Keratinocyte (primary cell): Measurements from ENCODE around the gene LY6G5B. TPM values are rescaled to one million over a fixed set of nuclear protein-coding genes. Genes with fewer than 3 reads are reported as not detected.

Source experiments
- DNase-seq: peaks from one replicate; pipeline ENCODE4 v3.0.0-alpha.2; 2011; ENCODE audit warnings: low read depth, missing footprints, low spot score
- FAIRE-seq: peaks from 2 replicates; lab custom pipeline; 2011; peaks lifted over from hg19 to GRCh38; lab: Jason Lieb, UNC
- H2AFZ ChIP-seq: 2 replicates; pipeline ENCODE4 v1.6.0; 2012; ENCODE audit warnings: low read length, control low read depth, inconsistent platforms; ENCODE audit not compliant: control insufficient read depth
- H3K27ac ChIP-seq: 2 replicates; pipeline ENCODE4 v1.5.1; 2011; ENCODE audit warnings: low read length; ENCODE audit not compliant: control insufficient read depth, insufficient read depth
- H3K27me3 ChIP-seq: 3 replicates; pipeline ENCODE4 v1.6.0; 2011; ENCODE audit warnings: low read length; ENCODE audit not compliant: control insufficient read depth, insufficient read depth; ENCODE audit errors: extremely low read depth
- H3K36me3 ChIP-seq, 2 experiments: 2 replicates in 1 of 2; 3 replicates in 1 of 2; pipeline ENCODE4 v1.5.1; 2011; ENCODE audit warnings: low read length in 2 of 2, mild to moderate bottlenecking in 1 of 2; ENCODE audit not compliant: control insufficient read depth in 2 of 2, insufficient read depth in 2 of 2; ENCODE audit errors: extremely low read depth in 1 of 2
- H3K4me1 ChIP-seq: 3 replicates; pipeline ENCODE4 v1.5.1; 2011; ENCODE audit warnings: low read length; ENCODE audit not compliant: control insufficient read depth, insufficient read depth; ENCODE audit errors: extremely low read depth
- H3K4me2 ChIP-seq: 3 replicates; pipeline ENCODE4 v1.6.0; 2011; ENCODE audit warnings: low read depth, low read length; ENCODE audit not compliant: control insufficient read depth, insufficient read depth; ENCODE audit errors: extremely low read depth
- H3K4me3 ChIP-seq, 3 experiments: fragments of 200-600 bp in 1 of 3; sonication (generic) in 1 of 3; 2 replicates in 2 of 3; 3 replicates in 1 of 3; pipeline ENCODE4 v1.5.1; 2011 to 2016; ENCODE audit warnings: low read length in 3 of 3, mild to moderate bottlenecking in 3 of 3, control low read depth in 2 of 3, inconsistent platforms in 1 of 3, low read depth in 1 of 3, mixed read lengths in 1 of 3, mixed run types in 1 of 3, moderate library complexity in 1 of 3; ENCODE audit not compliant: control insufficient read depth in 2 of 3, insufficient read depth in 2 of 3; ENCODE audit errors: extremely low read depth in 1 of 3
- H3K79me2 ChIP-seq: 2 replicates; pipeline ENCODE4 v1.6.0; 2012; ENCODE audit warnings: low read length; ENCODE audit not compliant: control insufficient read depth, insufficient read depth
- H3K9ac ChIP-seq: 3 replicates; pipeline ENCODE4 v1.6.0; 2011; ENCODE audit warnings: low read length; ENCODE audit not compliant: control insufficient read depth, insufficient read depth; ENCODE audit errors: extremely low read depth
- H3K9me1 ChIP-seq: 3 replicates; pipeline ENCODE4 v1.6.0; 2011; ENCODE audit warnings: low read length; ENCODE audit not compliant: control insufficient read depth, insufficient read depth; ENCODE audit errors: extremely low read depth
- H3K9me3 ChIP-seq: 2 replicates; pipeline ENCODE4 v1.5.1; 2012; ENCODE audit warnings: low read depth, low read length; ENCODE audit not compliant: control insufficient read depth
- H4K20me1 ChIP-seq: 3 replicates; pipeline ENCODE4 v1.6.0; 2011; ENCODE audit warnings: low read length; ENCODE audit not compliant: control insufficient read depth, insufficient read depth; ENCODE audit errors: extremely low read depth
- EZH2 ChIP-seq: IDR thresholded peaks from one replicate; pipeline ENCODE4 v1.6.1; 2012; ENCODE audit warnings: inconsistent platforms, mild to moderate bottlenecking, low read length, moderate library complexity
- dilution Hi-C: fragments of 300-500 bp; cut with MboI; formaldehyde crosslinking; loops from one replicate; pipeline ENCODE4 v1.7.0; 2020; ENCODE audit warnings: low sequenced_read_pairs; ENCODE audit not compliant: extremely low pct_ligation_motif_present
- polyA plus RNA-seq, 5 experiments: library from polyadenylated mRNA; depleted of rRNA in 3 of 5; stranded (reverse) in 3 of 5; stranded (forward) in 1 of 5; unstranded in 1 of 5; fragments of >200 nt; gene quantifications; 1 replicate in 1 of 5; 2 replicates in 3 of 5; 3 replicates in 1 of 5; pipeline versions ENCODE4 v1.2.1 to v1.2.3, GENCODE V29; 2011 to 2012; ENCODE audit warnings: missing spikeins in 2 of 5, low read depth in 1 of 5, low replicate concordance in 1 of 5
- TF ChIP-seq, protein P1 (sequence below), 3 experiments: IDR thresholded peaks in 1 of 3; conservative IDR thresholded peaks in 1 of 3; optimal IDR thresholded peaks in 1 of 3; 2 replicates in 2 of 3; 3 replicates in 1 of 3; pipeline versions ENCODE3 to v1.5.1; 2011; ENCODE audit warnings: low read length in 3 of 3, mild to moderate bottlenecking in 3 of 3, moderate library complexity in 2 of 3, control low read depth in 1 of 3, inconsistent platforms in 1 of 3; ENCODE audit not compliant: insufficient read depth in 2 of 3; ENCODE audit errors: extremely low read depth in 1 of 3

Gene LY6G5B
- polyA plus RNA-seq, 1 donor (not counting 4 experiments of a cell fraction or from before 2014, with no cell fraction given), result 5.2 TPM

DNA sequence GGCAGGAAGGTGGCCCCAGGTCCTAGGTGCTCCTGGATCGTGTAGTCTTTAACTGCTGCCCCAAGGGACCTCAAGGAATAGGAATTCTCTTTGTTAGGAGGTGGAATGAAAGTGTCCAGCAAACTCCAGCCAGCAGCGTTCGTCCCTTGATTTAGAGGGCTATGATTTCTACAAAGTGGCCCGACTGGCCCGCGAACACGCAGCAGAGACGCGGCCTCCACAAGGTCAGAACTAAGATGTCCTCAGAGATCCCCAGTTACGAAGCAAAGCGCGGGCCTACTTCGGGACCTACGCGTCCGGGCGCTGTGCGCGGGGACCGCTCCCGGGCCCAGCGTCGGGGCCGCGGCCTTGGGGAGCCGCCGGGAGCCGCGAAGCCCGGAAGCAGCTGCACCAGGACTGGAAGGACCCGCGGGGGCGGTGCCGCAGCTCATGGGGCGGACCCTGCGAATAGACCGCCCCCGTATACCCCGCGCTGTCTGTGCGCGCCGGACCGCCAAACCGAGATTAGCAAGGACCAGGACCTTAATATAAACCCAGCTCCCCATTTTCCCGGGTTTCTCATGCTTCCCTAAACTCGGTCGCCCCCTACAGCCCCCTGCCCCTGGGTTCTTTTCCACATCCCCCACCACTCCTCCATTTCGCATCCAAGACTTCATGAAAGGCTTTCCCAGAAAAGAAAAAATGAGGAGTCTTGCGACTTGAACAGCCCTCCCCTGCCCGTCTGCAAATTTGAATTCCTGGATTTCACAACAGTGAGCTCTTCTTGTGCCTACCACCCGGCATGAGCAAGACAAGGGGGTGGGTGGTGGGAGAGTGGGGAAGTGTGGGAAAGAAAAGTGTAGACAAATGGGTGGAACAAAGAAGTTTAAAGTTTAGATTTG is 9.2 kb upstream of the LY6G5B start, which contains the start of gene C6orf47:
Gene C6orf47 (minus strand): TSS at position 398 of the 881 bp plus-strand sequence. CDS start 831 bp downstream, outside the sequence.
- H3K9me1 ChIP-seq, result no peaks in the 10 kb centered on the region
- DNase-seq (no peak), FAIRE-seq (no peak)
- peak within 1 kb of the TSS; percentile 75 for H3K9ac ChIP-seq
- H3K27me3 ChIP-seq, result no peaks in the 10 kb centered on the region
- H3K27ac ChIP-seq, result peak within 1 kb of the TSS; percentile 77
- no peaks in the 10 kb centered on the region for H4K20me1 ChIP-seq
- H3K36me3 ChIP-seq, result peaks cover 8 to 10% of the 10 kb centered on the region in 2 experiments
- peak within 1 kb of the TSS; percentile 46 to 97 (median 89) for H3K4me3 ChIP-seq
- H3K4me2 ChIP-seq, result peak within 1 kb of the TSS; percentile 96
- dilution Hi-C loops, result no loop called here
- H3K4me1 ChIP-seq, result peaks cover 42% of the 10 kb centered on the region
- no peaks in the 10 kb centered on the region for H3K9me3 ChIP-seq
- TF ChIP-seq, protein P1, sequence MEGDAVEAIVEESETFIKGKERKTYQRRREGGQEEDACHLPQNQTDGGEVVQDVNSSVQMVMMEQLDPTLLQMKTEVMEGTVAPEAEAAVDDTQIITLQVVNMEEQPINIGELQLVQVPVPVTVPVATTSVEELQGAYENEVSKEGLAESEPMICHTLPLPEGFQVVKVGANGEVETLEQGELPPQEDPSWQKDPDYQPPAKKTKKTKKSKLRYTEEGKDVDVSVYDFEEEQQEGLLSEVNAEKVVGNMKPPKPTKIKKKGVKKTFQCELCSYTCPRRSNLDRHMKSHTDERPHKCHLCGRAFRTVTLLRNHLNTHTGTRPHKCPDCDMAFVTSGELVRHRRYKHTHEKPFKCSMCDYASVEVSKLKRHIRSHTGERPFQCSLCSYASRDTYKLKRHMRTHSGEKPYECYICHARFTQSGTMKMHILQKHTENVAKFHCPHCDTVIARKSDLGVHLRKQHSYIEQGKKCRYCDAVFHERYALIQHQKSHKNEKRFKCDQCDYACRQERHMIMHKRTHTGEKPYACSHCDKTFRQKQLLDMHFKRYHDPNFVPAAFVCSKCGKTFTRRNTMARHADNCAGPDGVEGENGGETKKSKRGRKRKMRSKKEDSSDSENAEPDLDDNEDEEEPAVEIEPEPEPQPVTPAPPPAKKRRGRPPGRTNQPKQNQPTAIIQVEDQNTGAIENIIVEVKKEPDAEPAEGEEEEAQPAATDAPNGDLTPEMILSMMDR (optimal IDR thresholded peaks at IDR 0.05 in 1 of 3, IDR thresholded peaks at IDR 0.05 in 1 of 3, conservative IDR thresholded peaks at IDR 0.05 in 1 of 3; ENCODE audit: extremely low read depth in 1 of 3, insufficient read depth in 2 of 3, low read length in 3 of 3), result no peak
- TF ChIP-seq EZH2, result no peak
- H3K79me2 ChIP-seq, result peaks cover 31% of the 10 kb centered on the region
- peak within 1 kb of the TSS; percentile 28 for H2AFZ ChIP-seq

DNA sequence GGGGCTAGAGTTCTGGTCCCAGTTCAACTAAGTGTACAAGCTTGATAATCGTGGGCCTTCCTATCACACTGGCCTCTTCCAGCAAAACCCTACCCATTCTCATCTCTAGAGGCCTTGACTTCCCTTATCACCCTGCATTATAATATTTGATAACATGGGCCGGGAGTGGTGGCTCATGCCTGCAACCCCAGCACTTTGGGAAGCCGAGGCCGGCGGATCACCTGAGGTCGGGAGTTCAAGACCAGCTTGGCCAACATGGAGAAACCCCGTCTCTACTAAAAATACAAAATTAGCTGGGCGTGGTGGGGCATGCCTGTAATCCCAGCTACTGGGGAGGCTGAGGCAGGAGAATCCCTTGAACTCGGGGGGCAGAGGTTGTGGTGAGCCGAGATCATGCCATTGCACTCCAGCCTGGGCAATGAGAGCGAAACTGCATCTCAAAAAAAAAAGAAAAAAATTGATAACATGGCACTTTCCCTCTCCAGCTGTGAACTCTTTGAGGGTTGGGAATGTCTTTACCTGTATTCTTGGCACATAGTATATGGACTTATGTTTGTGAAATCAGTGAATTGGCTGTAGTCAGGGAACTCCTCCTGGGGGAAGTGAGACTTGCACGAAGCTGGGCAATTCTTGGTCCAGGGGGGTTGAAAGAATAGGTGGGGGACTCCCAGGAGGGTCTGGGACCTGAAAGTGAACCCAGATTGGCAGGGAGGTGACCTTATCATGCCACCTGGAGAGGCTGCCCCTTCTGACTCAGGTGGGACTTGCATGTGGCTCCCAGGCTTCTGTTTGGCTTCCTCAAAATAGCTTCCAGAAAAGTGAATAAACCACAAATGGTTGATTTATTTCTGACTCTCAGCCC is 8.3 kb upstream of the LY6G5B start:
- H3K4me2 ChIP-seq, result peak overlapping the region; percentile 96
- no peaks in the 10 kb centered on the region for H3K9me1 ChIP-seq
- no peaks in the 10 kb centered on the region for H4K20me1 ChIP-seq
- H2AFZ ChIP-seq, result no peak overlapping the region
- FAIRE-seq (no peak), DNase-seq (no peak)
- H3K27me3 ChIP-seq, result no peaks in the 10 kb centered on the region
- H3K4me1 ChIP-seq, result peaks cover 42% of the 10 kb centered on the region
- no peaks in the 10 kb centered on the region for H3K9me3 ChIP-seq
- peaks cover 8% of the 10 kb centered on the region in 2 experiments for H3K36me3 ChIP-seq
- no peak overlapping the region for H3K9ac ChIP-seq
- peak overlapping the region; percentile 77 for H3K27ac ChIP-seq
- no peak for TF ChIP-seq EZH2
- TF ChIP-seq, protein P1 (optimal IDR thresholded peaks at IDR 0.05 in 1 of 3, IDR thresholded peaks at IDR 0.05 in 1 of 3, conservative IDR thresholded peaks at IDR 0.05 in 1 of 3; ENCODE audit: extremely low read depth in 1 of 3, insufficient read depth in 2 of 3, low read length in 3 of 3), result no peak
- H3K79me2 ChIP-seq, result peaks cover 36% of the 10 kb centered on the region
- dilution Hi-C loops, result no loop called here
- peak overlapping the region in 1 of 3 experiments; percentile 89 for H3K4me3 ChIP-seq
